HepG2 (cell line): ENCODE measurements around the gene DSCAML1. TPM values are rescaled to one million over a fixed set of nuclear protein-coding genes. Genes with fewer than 3 reads are reported as not detected.

Source experiments
- CBX1 ChIP-seq: IDR thresholded peaks from one replicate; pipeline ENCODE4 v1.6.1; 2016; ENCODE audit warnings: antibody characterized with exemption, low read depth
- FOXA1 ChIP-seq, 2 experiments: fragments of 450-650 bp in 1 of 2; sonication (generic) in 1 of 2; formaldehyde crosslinking in 1 of 2; IDR thresholded peaks; 2 replicates each; pipeline versions ENCODE4 v1.4.0 to v1.6.1; 2016 to 2020; ENCODE audit warnings: missing genetic modification reagents in 1 of 2
- GATAD2A ChIP-seq: IDR thresholded peaks from 2 replicates; pipeline ENCODE4 v1.6.1; 2016
- HNF4A ChIP-seq: sonication (generic); formaldehyde crosslinking; IDR thresholded peaks from 2 replicates; pipeline ENCODE4 v1.4.0; 2020; ENCODE audit warnings: missing genetic modification reagents
- KDM5A ChIP-seq: fragments of 200-600 bp; sonication (generic); IDR thresholded peaks from 2 replicates; pipeline ENCODE4 v1.7.0; 2018; ENCODE audit warnings: antibody characterized with exemption, mild to moderate bottlenecking, low read length, borderline replicate concordance
- NCOA2 ChIP-seq: sonication (generic); formaldehyde crosslinking; IDR thresholded peaks from 2 replicates; pipeline ENCODE4 v1.8.0; 2022; ENCODE audit warnings: inconsistent platforms
- PPARG ChIP-seq: conservative IDR thresholded peaks from 2 replicates; pipeline ENCODE4 v1.6.1; 2016; ENCODE audit warnings: missing biosample characterization, missing genetic modification reagents
- RXRB ChIP-seq: IDR thresholded peaks from 2 replicates; pipeline ENCODE4 v1.6.1; 2016; ENCODE audit warnings: borderline replicate concordance, missing genetic modification reagents, missing compliant biosample characterization
- SKI ChIP-seq: fragments of 450-650 bp; IDR thresholded peaks from one replicate; pipeline ENCODE4 v1.6.1; 2018; ENCODE audit warnings: mild to moderate bottlenecking; ENCODE audit not compliant: partially characterized antibody
- SOX13 ChIP-seq, 3 experiments: fragments of 450-650 bp in 1 of 3; sonication (generic) in 1 of 3; formaldehyde crosslinking in 1 of 3; IDR thresholded peaks in 2 of 3; conservative IDR thresholded peaks in 1 of 3; 2 replicates each; pipeline versions ENCODE4 v1.5.0 to v1.6.1; 2016 to 2020; ENCODE audit warnings: antibody characterized with exemption in 1 of 3, mild to moderate bottlenecking in 1 of 3, missing compliant biosample characterization in 1 of 3, missing genetic modification reagents in 1 of 3, moderate library complexity in 1 of 3
- TFAP4 ChIP-seq: sonication (generic); IDR thresholded peaks from 2 replicates; pipeline ENCODE4 v1.6.1; 2016; ENCODE audit warnings: low read depth, borderline replicate concordance
- ZNF816 ChIP-seq: sonication (generic); formaldehyde crosslinking; IDR thresholded peaks from 2 replicates; pipeline ENCODE4 v1.8.0; 2022; ENCODE audit warnings: missing genetic modification reagents, mild to moderate bottlenecking, borderline replicate concordance
- ZNF879 ChIP-seq: sonication (generic); formaldehyde crosslinking; IDR thresholded peaks from 2 replicates; pipeline ENCODE4 v1.8.1; 2023; ENCODE audit warnings: missing genetic modification reagents
- polyA plus RNA-seq, 8 experiments: library from polyadenylated mRNA; depleted of rRNA in 3 of 8; stranded (reverse) in 7 of 8; unstranded in 1 of 8; fragments of >200 nt; fragmentation: Illumina TruSeq in 4 of 8; extraction: Trizol in 4 of 8; gene quantifications; 2 replicates each; pipeline versions ENCODE4 v1.2.1 to v1.2.3, GENCODE V29; 2011 to 2016; ENCODE audit warnings: low read depth in 4 of 8, missing spikeins in 1 of 8, mixed read lengths in 1 of 8; ENCODE audit not compliant: insufficient read depth in 1 of 8
- total RNA-seq, 5 experiments: library from RNA; depleted of rRNA; stranded (reverse); fragments of >200 nt; fragmentation: Illumina TruSeq; extraction: Trizol; gene quantifications; 2 replicates each; pipeline ENCODE4 v1.2.3, GENCODE V29; 2016; ENCODE audit warnings: low read depth in 1 of 5
- TF ChIP-seq, protein P1 (sequence below): sonication (generic); formaldehyde crosslinking; IDR thresholded peaks from 2 replicates; pipeline ENCODE4 v1.8.0; 2022; ENCODE audit warnings: missing genetic modification reagents, mild to moderate bottlenecking, moderate library complexity, borderline replicate concordance
- TF ChIP-seq, protein P2 (sequence below): sonication (generic); formaldehyde crosslinking; IDR thresholded peaks from 2 replicates; pipeline ENCODE4 v1.5.1; 2020; ENCODE audit warnings: missing genetic modification reagents, mild to moderate bottlenecking, borderline replicate concordance
- TF ChIP-seq, protein P3 (sequence below): sonication (generic); formaldehyde crosslinking; IDR thresholded peaks from 2 replicates; pipeline ENCODE4 v1.9.0; 2021; ENCODE audit warnings: mild to moderate bottlenecking, missing genetic modification reagents

Gene DSCAML1
- total and polyA plus RNA-seq, 2 of the 13 experiments (the other 11 are each of a cell fraction or from before 2014, with no cell fraction given) = 0.29 to 0.40 TPM

DNA sequence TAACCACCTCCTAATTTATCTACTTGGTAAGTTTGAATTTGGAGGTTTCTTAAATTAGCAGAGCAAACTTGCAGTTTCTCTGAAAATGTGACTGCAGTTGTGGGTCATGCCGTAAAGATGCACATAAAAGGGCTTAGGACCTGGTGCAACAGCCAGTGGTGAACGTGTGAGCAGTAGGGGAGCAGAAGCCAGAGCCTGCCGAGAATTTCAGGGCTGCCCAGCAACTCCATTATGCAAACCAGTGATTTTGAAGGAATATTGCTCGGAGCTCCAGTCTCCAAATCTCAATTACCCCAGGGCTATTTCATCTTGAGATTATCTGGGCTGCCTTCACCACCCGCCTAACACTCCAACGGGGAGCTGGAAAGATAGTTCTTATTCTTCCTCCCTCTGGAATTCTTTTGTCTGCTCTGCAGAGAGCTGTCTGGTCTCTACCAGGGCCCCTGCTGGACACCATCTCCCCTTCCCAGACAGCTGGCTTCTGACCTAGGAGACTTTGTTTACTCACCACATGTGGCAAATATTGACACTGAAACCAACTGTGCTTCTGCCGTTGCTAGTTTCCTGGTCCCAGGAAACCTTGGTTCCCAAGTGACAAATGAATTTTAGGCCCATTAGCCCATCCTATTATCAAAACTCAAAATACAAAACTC is 93.9 kb downstream of the DSCAML1 start (continued):
- TF ChIP-seq, protein P1, sequence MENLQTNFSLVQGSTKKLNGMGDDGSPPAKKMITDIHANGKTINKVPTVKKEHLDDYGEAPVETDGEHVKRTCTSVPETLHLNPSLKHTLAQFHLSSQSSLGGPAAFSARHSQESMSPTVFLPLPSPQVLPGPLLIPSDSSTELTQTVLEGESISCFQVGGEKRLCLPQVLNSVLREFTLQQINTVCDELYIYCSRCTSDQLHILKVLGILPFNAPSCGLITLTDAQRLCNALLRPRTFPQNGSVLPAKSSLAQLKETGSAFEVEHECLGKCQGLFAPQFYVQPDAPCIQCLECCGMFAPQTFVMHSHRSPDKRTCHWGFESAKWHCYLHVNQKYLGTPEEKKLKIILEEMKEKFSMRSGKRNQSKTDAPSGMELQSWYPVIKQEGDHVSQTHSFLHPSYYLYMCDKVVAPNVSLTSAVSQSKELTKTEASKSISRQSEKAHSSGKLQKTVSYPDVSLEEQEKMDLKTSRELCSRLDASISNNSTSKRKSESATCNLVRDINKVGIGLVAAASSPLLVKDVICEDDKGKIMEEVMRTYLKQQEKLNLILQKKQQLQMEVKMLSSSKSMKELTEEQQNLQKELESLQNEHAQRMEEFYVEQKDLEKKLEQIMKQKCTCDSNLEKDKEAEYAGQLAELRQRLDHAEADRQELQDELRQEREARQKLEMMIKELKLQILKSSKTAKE (CRISPR knock-in tag) = peak; percentile 77
- TF ChIP-seq TFAP4 (peak; percentile 94), CBX1 (no peak), NCOA2 (CRISPR knock-in tag) (peak; percentile 31; the same call in 1 of the 2 replicates), KDM5A (no peak), HNF4A (CRISPR knock-in tag) (no peak), SKI (peak; percentile 86), RXRB (CRISPR knock-in tag) (peak; percentile 76; the same call in 1 of the 2 replicates), FOXA1 (IDR thresholded peaks at IDR 0.05) (peak; percentile 73), FOXA1 (CRISPR knock-in tag; IDR thresholded peaks at IDR 0.05) (peak; percentile 90), ZNF879 (no peak), ZNF816 (CRISPR knock-in tag) (no peak), GATAD2A (peak; percentile 44; the same call in 1 of the 2 replicates), PPARG (peak; percentile 84), SOX13 (IDR thresholded peaks at IDR 0.05) (no peak), SOX13 (CRISPR knock-in tag; conservative IDR thresholded peaks at IDR 0.05 in 1 of 2, IDR thresholded peaks at IDR 0.05 in 1 of 2) (peak in 1 of 2 experiments; percentile 59; a peak in 2 of 4 replicates)
- TF ChIP-seq, protein P2, sequence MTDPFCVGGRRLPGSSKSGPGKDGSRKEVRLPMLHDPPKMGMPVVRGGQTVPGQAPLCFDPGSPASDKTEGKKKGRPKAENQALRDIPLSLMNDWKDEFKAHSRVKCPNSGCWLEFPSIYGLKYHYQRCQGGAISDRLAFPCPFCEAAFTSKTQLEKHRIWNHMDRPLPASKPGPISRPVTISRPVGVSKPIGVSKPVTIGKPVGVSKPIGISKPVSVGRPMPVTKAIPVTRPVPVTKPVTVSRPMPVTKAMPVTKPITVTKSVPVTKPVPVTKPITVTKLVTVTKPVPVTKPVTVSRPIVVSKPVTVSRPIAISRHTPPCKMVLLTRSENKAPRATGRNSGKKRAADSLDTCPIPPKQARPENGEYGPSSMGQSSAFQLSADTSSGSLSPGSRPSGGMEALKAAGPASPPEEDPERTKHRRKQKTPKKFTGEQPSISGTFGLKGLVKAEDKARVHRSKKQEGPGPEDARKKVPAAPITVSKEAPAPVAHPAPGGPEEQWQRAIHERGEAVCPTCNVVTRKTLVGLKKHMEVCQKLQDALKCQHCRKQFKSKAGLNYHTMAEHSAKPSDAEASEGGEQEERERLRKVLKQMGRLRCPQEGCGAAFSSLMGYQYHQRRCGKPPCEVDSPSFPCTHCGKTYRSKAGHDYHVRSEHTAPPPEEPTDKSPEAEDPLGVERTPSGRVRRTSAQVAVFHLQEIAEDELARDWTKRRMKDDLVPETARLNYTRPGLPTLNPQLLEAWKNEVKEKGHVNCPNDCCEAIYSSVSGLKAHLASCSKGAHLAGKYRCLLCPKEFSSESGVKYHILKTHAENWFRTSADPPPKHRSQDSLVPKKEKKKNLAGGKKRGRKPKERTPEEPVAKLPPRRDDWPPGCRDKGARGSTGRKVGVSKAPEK = no peak
- TF ChIP-seq, protein P3, sequence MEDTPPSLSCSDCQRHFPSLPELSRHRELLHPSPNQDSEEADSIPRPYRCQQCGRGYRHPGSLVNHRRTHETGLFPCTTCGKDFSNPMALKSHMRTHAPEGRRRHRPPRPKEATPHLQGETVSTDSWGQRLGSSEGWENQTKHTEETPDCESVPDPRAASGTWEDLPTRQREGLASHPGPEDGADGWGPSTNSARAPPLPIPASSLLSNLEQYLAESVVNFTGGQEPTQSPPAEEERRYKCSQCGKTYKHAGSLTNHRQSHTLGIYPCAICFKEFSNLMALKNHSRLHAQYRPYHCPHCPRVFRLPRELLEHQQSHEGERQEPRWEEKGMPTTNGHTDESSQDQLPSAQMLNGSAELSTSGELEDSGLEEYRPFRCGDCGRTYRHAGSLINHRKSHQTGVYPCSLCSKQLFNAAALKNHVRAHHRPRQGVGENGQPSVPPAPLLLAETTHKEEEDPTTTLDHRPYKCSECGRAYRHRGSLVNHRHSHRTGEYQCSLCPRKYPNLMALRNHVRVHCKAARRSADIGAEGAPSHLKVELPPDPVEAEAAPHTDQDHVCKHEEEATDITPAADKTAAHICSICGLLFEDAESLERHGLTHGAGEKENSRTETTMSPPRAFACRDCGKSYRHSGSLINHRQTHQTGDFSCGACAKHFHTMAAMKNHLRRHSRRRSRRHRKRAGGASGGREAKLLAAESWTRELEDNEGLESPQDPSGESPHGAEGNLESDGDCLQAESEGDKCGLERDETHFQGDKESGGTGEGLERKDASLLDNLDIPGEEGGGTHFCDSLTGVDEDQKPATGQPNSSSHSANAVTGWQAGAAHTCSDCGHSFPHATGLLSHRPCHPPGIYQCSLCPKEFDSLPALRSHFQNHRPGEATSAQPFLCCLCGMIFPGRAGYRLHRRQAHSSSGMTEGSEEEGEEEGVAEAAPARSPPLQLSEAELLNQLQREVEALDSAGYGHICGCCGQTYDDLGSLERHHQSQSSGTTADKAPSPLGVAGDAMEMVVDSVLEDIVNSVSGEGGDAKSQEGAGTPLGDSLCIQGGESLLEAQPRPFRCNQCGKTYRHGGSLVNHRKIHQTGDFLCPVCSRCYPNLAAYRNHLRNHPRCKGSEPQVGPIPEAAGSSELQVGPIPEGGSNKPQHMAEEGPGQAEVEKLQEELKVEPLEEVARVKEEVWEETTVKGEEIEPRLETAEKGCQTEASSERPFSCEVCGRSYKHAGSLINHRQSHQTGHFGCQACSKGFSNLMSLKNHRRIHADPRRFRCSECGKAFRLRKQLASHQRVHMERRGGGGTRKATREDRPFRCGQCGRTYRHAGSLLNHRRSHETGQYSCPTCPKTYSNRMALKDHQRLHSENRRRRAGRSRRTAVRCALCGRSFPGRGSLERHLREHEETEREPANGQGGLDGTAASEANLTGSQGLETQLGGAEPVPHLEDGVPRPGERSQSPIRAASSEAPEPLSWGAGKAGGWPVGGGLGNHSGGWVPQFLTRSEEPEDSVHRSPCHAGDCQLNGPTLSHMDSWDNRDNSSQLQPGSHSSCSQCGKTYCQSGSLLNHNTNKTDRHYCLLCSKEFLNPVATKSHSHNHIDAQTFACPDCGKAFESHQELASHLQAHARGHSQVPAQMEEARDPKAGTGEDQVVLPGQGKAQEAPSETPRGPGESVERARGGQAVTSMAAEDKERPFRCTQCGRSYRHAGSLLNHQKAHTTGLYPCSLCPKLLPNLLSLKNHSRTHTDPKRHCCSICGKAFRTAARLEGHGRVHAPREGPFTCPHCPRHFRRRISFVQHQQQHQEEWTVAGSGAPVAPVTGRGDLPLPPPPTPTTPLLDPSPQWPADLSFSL (CRISPR knock-in tag) = no peak
